Measurements from ENCODE around the gene MICAL2. TPM values are rescaled to one million over a fixed set of nuclear protein-coding genes. Genes with fewer than 3 reads are reported as not detected.

The MICAL2 gene, protein sequence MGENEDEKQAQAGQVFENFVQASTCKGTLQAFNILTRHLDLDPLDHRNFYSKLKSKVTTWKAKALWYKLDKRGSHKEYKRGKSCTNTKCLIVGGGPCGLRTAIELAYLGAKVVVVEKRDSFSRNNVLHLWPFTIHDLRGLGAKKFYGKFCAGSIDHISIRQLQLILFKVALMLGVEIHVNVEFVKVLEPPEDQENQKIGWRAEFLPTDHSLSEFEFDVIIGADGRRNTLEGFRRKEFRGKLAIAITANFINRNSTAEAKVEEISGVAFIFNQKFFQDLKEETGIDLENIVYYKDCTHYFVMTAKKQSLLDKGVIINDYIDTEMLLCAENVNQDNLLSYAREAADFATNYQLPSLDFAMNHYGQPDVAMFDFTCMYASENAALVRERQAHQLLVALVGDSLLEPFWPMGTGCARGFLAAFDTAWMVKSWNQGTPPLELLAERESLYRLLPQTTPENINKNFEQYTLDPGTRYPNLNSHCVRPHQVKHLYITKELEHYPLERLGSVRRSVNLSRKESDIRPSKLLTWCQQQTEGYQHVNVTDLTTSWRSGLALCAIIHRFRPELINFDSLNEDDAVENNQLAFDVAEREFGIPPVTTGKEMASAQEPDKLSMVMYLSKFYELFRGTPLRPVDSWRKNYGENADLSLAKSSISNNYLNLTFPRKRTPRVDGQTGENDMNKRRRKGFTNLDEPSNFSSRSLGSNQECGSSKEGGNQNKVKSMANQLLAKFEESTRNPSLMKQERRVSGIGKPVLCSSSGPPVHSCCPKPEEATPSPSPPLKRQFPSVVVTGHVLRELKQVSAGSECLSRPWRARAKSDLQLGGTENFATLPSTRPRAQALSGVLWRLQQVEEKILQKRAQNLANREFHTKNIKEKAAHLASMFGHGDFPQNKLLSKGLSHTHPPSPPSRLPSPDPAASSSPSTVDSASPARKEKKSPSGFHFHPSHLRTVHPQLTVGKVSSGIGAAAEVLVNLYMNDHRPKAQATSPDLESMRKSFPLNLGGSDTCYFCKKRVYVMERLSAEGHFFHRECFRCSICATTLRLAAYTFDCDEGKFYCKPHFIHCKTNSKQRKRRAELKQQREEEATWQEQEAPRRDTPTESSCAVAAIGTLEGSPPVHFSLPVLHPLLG
- total RNA-seq: 100 to 1,000 TPM; 151 to 231 TPM
- long read RNA-seq, donor 1, partial matches to known transcripts: 4 of 16 reads
- long read RNA-seq, donor 1, other reads (novel, unspliced or antisense): 12 of 16 reads
- long read RNA-seq, donor 2, partial matches to known transcripts: 5 of 34 reads
- long read RNA-seq, donor 2, other reads (novel, unspliced or antisense): 27 of 34 reads

DNA sequence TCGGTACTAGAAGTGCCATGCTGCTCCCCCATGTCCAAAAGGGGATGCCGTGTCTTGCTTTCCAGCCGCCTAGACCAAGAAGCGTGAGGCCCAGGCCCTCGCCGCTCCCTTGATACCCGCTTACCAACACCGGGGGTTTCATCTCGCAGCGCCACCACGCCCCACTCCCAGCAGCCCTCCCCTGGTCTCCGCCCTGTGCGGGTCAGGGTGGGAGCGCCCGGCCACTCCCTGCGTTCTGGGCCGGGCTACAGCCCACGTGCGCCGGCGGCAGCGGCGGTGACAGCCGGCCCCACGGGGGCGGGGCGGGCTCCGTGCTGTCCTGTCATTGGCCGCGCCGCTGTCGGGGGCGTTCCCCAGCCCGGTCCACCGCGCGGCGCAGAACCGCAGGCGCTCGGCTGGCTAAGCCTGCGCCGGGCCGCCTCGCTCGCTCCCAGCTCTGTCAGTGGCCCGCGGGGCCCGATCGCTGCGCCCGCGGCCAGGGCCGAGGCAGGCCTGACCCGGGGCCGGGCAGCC is at the start of gene MICAL2:
Gene MICAL2 (plus strand): TSS at position 390 of the 513 bp plus-strand sequence. CDS start 51,566 bp downstream, outside the sequence.
- DNase-seq (ENCODE audit: low spot score): peak; percentile 97
- intact Hi-C loops (cut with DNase I): loop anchor here in 1 of 2 donors (10.0 kb wide), 1 partner anchor 55 kb away; no protein-coding TSS in a partner anchor

- DNase-seq (ENCODE audit: low spot score): no peak
- intact Hi-C loops (cut with DNase I): no loop called here
Measured at GRCh38 chr11:12061851-12062560, 48.4 kb upstream of the MICAL2 start.

GRCh38 chr11:12063251-12063650 is 47.1 kb upstream of the MICAL2 start:
- intact Hi-C loops (cut with DNase I): no loop called here
- DNase-seq (ENCODE audit: low spot score): no peak

- no peak for DNase-seq (ENCODE audit: low spot score)
- intact Hi-C loops (cut with DNase I): no loop called here
Measured at GRCh38 chr11:12064136-12064953, 46.0 kb upstream of the MICAL2 start.

DNA sequence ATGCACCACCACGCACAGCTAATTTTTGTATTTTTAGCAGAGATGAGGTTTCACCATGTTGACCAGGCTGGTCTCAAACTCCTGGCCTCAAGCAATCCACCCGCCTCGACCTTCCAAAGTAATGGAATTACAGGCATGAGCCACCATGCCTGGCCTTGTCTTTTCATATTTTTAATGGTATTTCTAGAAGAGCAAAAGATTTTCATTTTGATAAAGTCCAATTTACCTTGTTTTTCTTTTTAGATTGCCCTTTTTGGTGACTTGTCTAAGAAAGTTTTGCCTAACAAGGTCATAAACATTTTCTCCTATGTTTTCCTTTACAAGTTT is 45.5 kb upstream of the MICAL2 start:
- no peak for DNase-seq (ENCODE audit: low spot score)
- intact Hi-C loops (cut with DNase I): loop anchor here in 1 of 2 donors (5.0 kb wide), 1 partner anchor 1102 kb away; no protein-coding TSS in a partner anchor

DNA sequence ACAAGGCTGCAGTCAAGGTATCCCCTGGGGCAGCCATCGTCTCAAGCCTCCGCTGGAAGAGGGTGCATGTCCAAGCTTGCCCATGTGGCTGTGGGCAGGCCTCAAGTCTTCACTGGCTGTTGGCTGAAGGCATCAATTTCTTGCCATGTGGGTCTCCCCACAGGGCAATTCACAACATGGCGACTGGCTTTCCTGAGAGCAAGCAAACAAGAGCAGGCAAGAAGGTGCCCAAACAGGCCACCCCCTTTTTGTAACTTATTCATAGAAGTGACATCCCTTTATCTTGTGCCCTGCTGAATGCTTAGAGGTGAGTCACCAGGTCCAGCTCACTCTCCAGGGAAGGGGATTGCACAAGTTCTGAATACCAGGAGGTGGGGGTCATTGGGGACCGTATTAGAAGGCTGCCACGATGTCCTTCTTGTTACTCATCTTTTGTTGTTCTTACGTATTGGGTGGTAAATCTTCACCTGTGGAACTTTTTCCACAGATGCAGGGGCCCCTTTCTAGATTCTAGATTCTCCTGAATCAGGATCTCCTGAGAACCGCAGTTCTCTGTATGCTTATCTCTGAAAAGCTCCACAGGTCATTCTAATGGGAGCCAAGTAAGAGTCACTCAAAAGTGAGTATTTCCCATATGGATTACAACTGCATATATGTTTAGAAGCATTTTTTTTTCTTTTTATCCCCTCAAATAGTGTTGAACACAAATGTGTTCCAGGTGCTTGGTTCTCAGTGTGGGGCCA is 44.2 kb upstream of the MICAL2 start:
- intact Hi-C loops (cut with DNase I): loop anchor here in 1 of 2 donors (5.0 kb wide), 1 partner anchor 1101 kb away; no protein-coding TSS in a partner anchor
- DNase-seq (ENCODE audit: low spot score): no peak

DNA sequence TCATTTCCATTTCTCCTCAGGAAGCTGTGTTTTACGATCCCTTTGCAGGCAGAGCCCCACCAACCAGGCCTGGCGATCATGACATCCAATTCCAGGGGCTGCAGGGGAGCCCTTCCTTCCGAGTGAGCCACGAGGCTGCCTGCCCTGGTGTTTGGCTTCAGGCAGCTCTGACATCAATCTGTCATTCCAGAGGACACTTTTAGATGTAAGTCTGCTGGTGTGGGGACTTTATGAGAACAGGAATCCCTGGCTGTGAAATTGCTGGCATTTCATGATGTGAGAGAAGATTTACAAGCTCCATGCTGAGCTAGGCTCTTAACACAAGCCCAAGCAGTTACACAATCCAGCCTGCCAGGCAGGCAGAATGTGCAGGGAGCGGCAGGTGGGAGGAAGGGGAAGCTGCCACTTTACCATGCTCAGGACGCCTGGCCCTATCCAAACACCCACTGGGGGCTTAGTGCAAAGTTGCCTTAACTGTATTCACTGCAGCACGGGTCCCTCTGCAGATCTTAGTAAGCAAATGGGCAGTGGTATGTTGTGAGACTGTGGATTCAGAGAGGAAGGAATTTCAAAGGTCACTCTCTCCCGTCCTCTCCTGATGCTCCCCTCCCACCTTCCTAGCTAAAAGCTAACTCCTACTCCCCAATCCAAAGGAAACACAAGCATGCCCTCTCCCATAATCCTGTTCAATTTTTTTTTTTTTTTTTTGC is 43.4 kb upstream of the MICAL2 start:
- DNase-seq (ENCODE audit: low spot score): no peak
- intact Hi-C loops (cut with DNase I): loop anchor here in 1 of 2 donors (5.0 kb wide), 1 partner anchor 1100 kb away; no protein-coding TSS in a partner anchor

DNA sequence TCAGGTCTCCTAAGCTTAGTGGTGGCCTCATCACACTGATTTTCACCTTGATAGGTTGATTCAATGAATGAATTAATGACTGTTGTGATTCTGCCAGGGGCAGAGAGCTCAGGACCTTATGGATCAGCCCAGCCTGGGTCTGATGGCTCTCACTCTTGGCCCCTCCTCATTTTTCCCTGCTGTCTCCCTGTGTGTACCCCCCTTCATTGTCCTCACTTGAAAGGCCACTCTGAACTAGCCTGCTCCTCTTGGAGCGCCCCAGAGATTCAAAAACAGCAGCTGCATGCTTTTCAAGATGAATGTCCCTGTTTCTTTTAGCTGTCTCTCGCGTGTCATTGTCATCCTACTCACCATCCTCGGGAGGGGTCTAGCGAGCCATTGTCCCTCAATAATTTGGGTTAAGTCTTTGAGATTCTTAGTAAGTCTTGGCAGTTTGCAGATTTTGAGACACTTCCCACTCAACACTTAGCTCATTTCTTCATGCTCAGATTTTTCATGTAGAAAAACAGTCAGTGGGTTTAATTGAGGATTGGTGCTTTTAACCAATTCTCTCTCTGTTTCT is 42.5 kb upstream of the MICAL2 start:
- DNase-seq (ENCODE audit: low spot score): no peak
- intact Hi-C loops (cut with DNase I): loop anchor here in 1 of 2 donors (5.0 kb wide), 1 partner anchor 1099 kb away; no protein-coding TSS in a partner anchor

DNA sequence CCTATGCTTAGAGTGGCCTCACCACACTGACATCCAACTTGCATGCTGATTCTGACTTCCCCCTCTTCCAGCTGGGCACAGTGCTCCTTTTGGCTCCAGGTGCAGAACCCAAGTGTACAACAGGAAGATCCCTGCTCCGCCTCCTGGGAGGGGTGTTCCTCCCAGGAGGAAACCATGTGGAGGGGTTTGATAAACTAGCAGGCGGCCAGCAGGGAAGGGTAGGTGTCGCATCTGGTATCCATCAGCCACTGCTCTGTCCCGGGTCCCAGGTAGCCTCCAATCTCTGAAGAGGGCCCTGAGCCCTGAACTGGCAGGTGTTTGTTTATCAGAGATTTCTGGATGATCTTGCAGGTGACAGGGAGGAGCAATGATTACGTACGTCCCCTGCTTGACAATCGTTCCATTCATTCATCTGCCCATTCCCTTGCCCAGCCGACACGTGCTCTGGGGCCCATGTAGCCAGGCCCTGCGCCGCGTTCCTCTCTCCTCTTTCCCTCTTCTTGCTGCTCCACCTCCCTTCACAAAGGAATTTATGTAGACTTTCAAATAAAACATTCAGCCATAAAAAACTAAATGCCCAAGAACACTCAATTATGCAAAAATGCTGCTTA is 41.2 kb upstream of the MICAL2 start:
- no peak for DNase-seq (ENCODE audit: low spot score)
- intact Hi-C loops (cut with DNase I): loop anchor here in 1 of 2 donors (5.0 kb wide), 1 partner anchor 1098 kb away; no protein-coding TSS in a partner anchor

GRCh38 chr11:12070446-12071267 is 39.7 kb upstream of the MICAL2 start:
- DNase-seq (ENCODE audit: low spot score): no peak
- intact Hi-C loops (cut with DNase I): no loop called here

DNA sequence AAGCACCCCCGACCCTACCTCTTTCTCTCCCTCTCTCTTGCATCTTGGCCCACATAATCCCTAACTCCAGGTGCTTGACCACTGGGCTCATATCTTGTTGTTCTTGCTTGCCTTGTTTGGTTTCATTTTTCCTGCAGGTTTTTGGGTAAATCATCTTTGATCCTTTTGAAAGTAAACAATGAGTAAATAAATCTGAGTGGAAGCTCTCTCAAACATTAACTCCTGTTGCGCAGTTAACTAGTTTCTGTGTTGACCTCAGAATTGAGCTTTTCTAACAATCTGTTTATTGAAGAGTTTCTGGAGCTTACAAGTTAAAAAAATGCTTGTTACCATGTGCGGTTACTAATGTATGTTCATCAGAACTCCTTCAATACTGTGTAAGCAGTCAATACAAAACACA is 38.8 kb upstream of the MICAL2 start:
- DNase-seq (ENCODE audit: low spot score): no peak
- intact Hi-C loops (cut with DNase I): no loop called here

- DNase-seq (ENCODE audit: low spot score): no peak
- intact Hi-C loops (cut with DNase I): no loop called here
Measured at GRCh38 chr11:12073436-12073835, 37.0 kb upstream of the MICAL2 start.

DNA sequence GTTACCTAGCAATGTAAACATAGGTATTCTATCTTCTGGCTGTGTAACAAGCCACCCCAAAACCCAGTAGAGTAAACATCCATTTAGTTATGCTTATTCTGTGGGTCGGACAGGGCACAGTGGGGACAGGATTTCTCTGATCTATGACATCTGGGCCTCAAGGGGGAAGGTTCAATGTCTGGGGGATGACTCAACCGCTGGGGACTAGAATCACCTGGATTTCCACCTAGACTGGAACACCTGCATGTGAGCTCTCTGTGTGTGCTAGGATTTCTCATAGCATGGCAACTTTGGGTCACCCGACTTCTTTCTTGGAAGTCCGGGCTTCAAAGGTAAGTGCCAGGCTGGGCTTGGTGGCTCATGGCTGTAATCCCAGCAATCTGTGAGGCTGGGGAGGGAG is 36.5 kb upstream of the MICAL2 start:
- no peak for DNase-seq (ENCODE audit: low spot score)
- intact Hi-C loops (cut with DNase I): no loop called here

- intact Hi-C loops (cut with DNase I): no loop called here
- no peak for DNase-seq (ENCODE audit: low spot score)
Measured at GRCh38 chr11:12074529-12075195, 35.7 kb upstream of the MICAL2 start.

Data from posterior vena cava (tissue), 2 donors.